Measurements from ENCODE around the gene CLMN. TPM values are rescaled to one million over a fixed set of nuclear protein-coding genes. Genes with fewer than 3 reads are reported as not detected.

CLMN gene
- total and polyA plus RNA-seq, 2 of the 13 experiments (the other 11 are each of a cell fraction or from before 2014, with no cell fraction given), result 15.1 to 16.7 TPM

- TF ChIP-seq ZNF282 (IDR thresholded peaks at IDR 0.05; ENCODE audit: partially characterized antibody) (no peak), PATZ1 (CRISPR knock-in tag; IDR thresholded peaks at IDR 0.05) (peak; percentile 46), TSC22D2 (CRISPR knock-in tag; IDR thresholded peaks at IDR 0.05; ENCODE audit: borderline replicate concordance) (no peak), ZNF614 (CRISPR knock-in tag; IDR thresholded peaks at IDR 0.05; ENCODE audit: borderline replicate concordance) (no peak), CSRNP2 (CRISPR knock-in tag; conservative IDR thresholded peaks at IDR 0.05; ENCODE audit: low read depth) (no peak), ZNF138 (CRISPR knock-in tag; IDR thresholded peaks at IDR 0.05; ENCODE audit: low read depth) (0 out of 2 replicates have a peak, but pooled peaks have one; percentile 12), NFIB (CRISPR knock-in tag; IDR thresholded peaks at IDR 0.05; ENCODE audit: borderline replicate concordance) (no peak), IKZF4 (CRISPR knock-in tag; IDR thresholded peaks at IDR 0.05; ENCODE audit: borderline replicate concordance, low read depth, not compliant biosample characterization) (no peak), ZBTB7B (CRISPR knock-in tag; IDR thresholded peaks at IDR 0.05) (no peak), ZNF30 (CRISPR knock-in tag; IDR thresholded peaks at IDR 0.05) (no peak), DMAP1 (CRISPR knock-in tag; IDR thresholded peaks at IDR 0.05) (peak; percentile 44; the same call in 1 of the 2 replicates)
- TF ChIP-seq, protein P1, sequence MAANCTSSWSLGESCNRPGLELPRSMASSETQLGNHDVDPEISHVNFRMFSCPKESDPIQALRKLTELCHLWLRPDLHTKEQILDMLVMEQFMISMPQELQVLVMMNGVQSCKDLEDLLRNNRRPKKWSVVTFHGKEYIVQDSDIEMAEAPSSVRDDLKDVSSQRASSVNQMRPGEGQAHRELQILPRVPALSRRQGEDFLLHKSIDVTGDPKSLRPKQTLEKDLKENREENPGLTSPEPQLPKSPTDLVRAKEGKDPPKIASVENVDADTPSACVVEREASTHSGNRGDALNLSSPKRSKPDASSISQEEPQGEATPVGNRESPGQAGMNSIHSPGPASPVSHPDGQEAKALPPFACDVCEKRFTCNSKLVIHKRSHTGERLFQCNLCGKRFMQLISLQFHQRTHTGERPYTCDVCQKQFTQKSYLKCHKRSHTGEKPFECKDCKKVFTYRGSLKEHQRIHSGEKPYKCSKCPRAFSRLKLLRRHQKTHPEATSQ (CRISPR knock-in tag; IDR thresholded peaks at IDR 0.05; ENCODE audit: borderline replicate concordance), result no peak
- TF ChIP-seq, protein P2, sequence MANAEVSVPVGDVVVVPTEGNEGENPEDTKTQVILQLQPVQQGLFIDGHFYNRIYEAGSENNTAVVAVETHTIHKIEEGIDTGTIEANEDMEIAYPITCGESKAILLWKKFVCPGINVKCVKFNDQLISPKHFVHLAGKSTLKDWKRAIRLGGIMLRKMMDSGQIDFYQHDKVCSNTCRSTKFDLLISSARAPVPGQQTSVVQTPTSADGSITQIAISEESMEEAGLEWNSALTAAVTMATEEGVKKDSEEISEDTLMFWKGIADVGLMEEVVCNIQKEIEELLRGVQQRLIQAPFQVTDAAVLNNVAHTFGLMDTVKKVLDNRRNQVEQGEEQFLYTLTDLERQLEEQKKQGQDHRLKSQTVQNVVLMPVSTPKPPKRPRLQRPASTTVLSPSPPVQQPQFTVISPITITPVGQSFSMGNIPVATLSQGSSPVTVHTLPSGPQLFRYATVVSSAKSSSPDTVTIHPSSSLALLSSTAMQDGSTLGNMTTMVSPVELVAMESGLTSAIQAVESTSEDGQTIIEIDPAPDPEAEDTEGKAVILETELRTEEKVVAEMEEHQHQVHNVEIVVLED (CRISPR knock-in tag; IDR thresholded peaks at IDR 0.05; ENCODE audit: borderline replicate concordance), result no peak
- TF ChIP-seq, protein P3, sequence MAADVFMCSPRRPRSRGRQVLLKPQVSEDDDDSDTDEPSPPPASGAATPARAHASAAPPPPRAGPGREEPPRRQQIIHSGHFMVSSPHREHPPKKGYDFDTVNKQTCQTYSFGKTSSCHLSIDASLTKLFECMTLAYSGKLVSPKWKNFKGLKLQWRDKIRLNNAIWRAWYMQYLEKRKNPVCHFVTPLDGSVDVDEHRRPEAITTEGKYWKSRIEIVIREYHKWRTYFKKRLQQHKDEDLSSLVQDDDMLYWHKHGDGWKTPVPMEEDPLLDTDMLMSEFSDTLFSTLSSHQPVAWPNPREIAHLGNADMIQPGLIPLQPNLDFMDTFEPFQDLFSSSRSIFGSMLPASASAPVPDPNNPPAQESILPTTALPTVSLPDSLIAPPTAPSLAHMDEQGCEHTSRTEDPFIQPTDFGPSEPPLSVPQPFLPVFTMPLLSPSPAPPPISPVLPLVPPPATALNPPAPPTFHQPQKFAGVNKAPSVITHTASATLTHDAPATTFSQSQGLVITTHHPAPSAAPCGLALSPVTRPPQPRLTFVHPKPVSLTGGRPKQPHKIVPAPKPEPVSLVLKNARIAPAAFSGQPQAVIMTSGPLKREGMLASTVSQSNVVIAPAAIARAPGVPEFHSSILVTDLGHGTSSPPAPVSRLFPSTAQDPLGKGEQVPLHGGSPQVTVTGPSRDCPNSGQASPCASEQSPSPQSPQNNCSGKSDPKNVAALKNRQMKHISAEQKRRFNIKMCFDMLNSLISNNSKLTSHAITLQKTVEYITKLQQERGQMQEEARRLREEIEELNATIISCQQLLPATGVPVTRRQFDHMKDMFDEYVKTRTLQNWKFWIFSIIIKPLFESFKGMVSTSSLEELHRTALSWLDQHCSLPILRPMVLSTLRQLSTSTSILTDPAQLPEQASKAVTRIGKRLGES (CRISPR knock-in tag; IDR thresholded peaks at IDR 0.05; ENCODE audit: borderline replicate concordance), result no peak
Measured at GRCh38 chr14:95156161-95157047, 163.3 kb downstream of the CLMN start (continued).

All from HepG2 (cell line).